GM21390 (cell line): Measurements from ENCODE around the gene GNL2.
A peak's percentile ranks its signal among the peaks of the same experiment; 100 is the strongest.
"Not testable (repeated sequence)": the region's sequence is repeated elsewhere in the genome, so short reads cannot be mapped to it uniquely, and the experiment has no call there.

Source experiments
- ATAC-seq: cut with Tn5 transposase; IDR thresholded peaks from one replicate; pipeline ENCODE4 v1.9.1; 2021; ENCODE audit not compliant: unreplicated experiment

GNL2 gene

DNA sequence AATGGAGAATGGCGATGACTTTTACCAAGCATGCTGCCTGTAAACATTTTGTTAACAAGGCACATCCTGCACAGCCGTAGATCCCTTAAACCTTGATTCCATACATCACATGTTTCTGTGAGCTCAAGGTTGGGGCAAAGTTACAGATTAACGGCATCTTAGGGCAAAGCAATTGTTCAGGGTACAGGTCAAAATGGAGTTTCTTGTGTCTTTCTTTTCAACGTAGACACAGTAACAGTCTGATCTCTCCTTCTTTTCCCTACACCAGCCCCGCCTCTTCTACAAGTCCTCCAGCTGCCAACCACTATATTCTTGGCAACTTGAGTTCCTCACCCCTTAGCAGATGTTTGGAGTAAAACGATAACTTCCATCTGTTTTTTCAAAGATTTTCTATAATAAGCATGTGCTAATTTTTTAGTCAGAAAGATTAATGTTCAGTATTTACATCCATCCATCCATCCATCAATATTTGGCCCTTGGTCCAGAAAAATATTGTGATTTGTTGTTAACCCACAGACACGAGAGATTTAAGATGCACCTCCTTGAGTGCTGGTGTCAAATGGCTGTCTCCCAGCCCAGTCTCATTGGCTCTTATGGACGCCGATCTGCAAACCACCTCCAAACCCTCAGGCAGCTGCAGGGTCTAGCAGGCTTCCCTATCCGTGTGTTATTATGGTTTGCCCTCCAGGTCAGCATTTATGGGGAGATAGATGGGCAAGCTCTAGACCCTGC, 35.2 kb downstream of the GNL2 start:
- no peak for ATAC-seq

DNA sequence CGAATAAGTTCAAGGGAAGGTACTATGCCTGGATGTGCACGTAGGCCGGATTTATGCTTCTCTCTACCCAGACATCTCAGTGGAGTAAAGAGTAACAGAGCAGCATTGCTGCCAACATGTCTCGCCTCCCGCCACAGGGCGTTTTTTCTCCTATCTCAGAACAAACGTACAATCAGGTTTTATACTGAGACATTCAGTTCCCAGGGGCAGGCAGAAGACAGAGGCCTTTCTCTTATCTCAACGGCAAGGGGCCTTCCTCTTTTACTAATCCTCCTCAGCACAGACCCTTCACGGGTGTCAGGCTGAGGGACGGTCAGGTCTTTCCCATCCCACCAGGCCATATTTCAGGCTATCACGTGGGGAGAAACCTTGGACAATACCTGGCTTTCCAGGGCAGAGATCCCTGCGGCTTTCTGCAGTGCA, 35.8 kb downstream of the GNL2 start:
- not testable (repeated sequence) for ATAC-seq

DNA sequence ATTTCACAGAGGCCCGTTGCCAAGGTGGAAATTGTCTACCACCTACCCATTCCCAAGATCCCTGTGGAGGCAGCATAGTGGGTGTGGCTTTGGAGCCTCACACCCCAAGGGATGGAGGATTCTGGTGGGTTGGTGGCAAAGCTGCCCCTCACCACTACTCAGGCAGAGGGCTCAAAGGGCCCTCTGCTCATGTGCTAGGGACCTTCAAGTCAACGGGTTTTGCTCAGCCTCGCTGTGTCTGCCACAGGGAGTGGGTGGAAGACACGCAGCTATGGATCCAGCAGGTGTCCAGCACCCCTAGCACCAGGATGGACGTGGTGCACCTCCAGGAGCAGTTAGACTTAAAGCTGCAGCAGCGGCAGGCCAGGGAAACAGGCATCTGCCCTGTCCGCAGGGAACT, 36.7 kb downstream of the GNL2 start:
- ATAC-seq, result no peak

DNA sequence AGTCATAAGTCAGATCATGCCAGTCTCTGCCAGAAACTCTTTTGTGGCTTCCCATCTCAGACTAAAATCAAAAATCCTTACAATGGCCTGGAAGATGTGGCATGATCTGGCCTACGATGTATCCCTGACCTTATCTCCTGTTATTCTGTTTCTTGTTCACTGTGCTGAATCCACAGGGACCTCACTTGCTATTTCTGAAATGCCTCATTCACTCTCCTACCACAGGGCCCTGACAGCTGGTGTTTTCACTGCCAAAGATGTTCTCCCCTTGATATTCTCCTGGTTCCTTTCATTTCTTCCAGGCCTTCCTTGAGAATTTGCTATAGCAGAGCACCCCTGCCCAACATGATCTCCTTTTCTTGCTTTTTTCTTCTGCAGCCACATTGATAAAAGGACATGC, 37.3 kb downstream of the GNL2 start:
- ATAC-seq, result no peak

DNA sequence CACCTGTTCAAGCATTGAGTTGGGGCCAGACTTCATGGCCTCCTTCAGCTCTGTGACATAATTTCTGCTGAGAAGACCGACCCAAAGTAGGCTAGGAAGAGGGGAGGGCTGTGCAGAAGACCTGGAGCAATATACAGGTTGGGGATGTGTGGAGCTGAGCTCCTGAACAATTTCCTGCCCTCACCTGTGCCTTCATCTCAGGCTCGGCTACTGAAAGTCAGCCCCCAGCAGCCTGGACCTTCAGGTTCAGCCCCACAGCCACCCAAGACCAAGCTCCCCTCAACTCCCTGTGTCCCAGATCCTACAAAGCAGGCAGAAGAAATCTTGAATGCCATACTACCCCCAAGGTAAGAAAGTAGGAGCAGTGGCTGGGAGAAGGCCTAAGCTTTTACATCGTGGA, 38.3 kb downstream of the GNL2 start:
- ATAC-seq, result no peak

DNA sequence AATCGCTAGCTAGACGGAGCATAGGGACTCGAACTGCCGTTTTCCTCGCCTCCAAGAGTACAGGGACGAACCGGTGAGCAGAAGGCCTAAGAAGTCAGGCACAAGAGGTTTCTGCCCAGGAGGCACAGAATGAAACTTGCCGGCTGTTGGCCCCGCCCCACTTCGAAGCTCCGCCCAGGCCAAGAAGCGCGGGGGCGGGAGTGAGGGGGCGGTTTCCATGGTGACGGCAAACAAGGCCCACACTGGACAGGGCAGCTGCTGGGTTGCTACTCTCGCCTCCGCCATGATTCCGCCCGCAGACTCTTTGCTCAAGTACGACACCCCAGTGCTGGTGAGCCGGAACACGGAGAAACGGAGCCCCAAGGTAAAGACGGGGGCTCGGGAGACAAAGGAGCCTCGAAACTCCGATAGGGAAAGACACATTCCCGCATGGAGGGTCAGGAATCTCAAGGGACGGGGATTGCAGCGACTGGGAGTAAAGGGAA, 39.0 kb downstream of the GNL2 start, which contains the start of gene DNALI1:
DNALI1 (plus strand) TSS at position 229 of the 485 bp plus-strand sequence; CDS start at position 284, 55 bp downstream.
- no peak for ATAC-seq

DNA sequence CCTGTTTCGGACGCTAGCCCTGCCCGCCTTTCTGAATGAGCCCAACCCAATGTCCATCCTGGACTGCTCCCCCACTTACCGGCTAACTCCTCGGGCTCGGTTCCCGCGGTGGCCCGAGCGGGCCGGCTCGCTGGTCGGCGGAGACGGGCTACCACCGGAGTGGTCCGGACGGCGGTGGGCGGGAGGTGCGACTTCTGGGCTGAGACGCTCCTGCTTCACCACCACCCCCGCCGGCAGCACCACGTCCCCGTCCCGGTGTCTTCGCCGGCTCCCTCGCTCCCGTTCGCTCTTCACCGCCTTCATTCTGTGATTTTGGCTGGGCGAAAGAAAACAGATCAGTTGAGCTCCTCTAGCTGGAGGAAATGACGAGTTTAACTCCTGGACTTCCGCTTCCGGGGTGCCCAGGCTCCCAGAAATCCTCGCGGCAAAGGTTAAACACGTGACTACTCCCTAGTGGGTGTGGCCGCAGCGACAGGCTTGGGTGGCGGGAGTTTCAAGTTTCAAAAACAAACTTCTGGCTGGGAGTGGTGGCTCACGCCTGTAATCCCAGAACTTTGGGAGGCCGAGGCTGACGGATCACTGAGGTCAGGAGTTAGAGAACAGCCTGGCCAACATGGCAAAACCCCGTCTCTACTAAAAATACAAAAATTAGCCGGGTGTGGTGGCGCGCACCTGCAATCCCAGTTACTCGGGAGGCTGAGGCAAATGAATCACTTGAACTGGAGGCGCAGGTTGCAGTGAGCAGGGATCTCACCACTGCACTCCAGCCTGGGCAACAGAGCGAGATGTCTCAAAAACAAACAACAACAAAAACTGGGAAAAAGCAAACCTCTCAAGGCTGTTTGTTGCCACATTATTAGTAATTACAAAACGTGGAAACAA, 41.6 kb downstream of the GNL2 start, which contains the start of gene SNIP1:
SNIP1 (minus strand) TSS at position 367 of the 882 bp plus-strand sequence; CDS start at position 303, 64 bp downstream.
- peak; percentile 90 for ATAC-seq

DNA sequence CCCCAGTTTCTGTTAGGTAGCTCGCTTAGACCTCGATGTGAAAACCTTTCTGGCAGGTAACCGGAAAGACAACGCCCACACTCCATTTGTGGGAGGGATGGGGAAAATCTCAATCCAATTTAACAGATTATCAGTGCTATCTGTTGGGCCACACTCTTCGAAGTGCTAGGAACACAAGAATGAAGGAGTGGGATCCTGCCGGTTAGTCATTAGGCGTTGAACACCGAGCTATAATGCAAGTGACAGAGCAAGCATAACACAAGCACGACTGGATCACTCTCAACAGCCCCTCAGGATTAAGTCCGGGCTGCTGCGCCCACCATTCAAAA, 42.2 kb downstream of the GNL2 start:
- ATAC-seq, result no peak

DNA sequence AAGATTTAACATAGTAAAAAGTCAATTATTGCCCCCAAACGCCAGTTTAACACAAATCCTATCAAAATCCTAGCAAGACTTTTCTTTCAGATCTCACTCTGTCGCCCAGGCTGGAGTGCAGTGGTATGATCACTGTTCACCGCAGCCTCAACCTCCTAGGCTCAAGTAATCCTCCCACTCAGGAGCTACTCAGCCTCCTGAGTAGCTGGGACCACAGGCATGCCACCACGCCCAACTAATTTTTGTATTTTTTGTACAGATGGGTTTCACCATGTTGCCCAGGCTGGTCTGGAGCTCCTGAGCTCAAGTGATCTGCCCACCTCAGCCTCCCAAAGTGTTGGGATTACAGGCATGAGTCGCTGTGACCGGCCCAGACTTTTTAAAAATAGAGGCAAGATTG, 46.4 kb downstream of the GNL2 start:
- ATAC-seq, result no peak

DNA sequence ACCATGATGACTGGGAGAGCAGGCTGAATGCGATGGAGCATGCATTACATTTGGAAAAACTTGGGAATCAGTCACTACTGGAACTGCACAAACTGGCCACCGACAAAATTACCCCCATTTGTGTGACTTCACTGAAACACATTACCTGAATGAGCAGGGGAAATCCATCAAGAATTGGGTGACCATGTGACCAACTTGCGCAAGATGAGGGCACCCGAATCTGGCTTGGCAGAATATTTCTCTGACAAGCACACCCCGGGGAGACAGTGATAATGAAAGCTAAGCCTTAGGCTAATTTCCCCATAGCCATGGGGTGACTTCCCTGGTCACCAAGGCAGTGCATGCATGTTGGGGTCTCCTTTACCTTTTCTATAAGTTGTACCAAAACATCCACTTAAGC, 50.7 kb downstream of the GNL2 start:
- no peak for ATAC-seq

DNA sequence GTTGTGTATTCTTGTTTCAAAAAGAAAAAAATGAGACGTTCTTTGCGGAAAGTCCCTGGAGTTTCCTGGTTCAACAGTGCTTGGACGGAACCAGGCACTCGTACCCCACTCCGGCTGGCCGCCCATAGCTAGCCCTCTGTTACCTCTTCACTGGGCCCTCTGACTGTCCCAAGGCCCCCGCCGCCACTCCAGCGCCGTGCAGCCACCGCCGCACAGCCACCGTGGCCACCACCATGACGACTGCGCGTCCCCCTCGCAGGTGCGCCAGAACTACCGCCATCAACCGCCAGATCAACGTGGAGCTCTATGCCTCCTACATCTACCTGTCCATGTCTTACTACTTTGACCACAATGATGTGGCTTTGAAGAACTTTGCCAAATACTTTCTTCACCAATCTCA, 51.2 kb downstream of the GNL2 start:
- no peak for ATAC-seq

DNA sequence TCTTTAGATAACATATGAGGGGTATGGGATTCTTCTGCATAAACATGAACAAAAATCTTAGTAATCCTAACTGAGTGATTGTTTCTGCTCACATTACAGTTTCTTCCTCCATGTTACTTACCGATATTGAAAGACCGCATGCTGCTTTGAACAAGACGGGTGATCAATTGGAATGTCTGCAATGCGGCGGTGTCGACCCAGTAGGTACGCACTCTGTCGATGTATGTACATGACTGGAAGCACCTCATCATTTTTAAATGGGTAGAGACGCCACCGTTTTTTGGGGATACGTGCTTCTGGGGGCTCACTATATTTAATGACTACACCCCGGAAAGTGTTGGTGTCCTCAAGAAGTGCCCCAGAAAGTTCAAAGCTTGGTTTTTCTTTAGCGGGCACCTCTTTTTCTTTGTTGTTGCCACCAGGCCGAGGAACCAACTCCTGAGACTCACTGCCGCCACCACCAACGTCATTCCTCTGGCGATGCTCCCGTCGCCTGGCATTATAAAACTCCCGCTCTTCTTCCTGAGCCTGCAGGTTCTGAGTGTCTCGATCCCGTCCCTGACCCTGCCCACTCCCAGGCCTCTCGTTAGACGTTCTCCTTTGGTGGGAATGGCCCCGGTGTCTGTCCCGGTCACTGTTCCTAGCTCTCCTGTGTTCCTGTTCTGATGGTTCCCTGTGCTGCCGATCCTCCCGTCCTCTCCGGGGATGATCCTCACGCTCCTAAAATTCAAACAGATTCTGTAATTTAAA, 55.5 kb downstream of the GNL2 start:
- ATAC-seq, result no peak

DNA sequence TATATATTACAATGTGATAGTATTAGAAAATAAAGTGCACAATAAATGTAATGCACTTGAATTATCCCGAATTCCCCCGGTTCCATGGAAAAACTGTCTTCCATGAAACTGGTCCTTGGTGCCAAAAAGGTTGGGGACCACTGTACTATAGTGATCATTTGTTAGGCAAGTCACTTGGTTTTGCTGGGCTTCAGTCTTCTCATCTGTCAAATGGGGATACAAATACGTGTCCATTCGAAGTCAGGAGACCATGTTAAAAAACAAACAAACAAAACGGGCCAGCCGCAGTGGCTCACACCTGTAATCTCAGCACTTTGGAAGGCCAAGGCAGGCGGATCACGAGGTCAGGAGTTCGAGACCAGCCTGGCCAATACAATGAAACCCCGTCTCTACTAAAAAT, 56.6 kb downstream of the GNL2 start:
- ATAC-seq, result not testable (repeated sequence)

DNA sequence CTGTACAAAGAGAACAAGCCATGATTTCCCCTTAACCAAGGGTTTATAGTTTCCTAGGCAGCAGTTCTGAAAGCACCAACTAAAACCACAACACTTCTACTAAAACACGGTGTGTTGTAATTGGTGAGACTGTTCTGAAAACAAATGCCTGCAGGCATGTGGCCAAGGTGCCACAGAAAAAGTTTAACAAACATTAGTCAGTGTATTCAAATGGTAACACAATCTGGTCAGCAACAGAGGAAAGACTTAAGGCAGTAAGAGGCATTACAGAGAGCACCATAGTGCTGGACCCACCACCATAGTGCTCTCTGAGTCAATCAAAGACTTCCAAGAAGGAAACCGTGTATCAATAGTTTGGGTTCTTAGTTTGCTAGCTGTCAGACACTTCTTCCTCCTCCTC, 58.4 kb downstream of the GNL2 start:
- ATAC-seq, result no peak

DNA sequence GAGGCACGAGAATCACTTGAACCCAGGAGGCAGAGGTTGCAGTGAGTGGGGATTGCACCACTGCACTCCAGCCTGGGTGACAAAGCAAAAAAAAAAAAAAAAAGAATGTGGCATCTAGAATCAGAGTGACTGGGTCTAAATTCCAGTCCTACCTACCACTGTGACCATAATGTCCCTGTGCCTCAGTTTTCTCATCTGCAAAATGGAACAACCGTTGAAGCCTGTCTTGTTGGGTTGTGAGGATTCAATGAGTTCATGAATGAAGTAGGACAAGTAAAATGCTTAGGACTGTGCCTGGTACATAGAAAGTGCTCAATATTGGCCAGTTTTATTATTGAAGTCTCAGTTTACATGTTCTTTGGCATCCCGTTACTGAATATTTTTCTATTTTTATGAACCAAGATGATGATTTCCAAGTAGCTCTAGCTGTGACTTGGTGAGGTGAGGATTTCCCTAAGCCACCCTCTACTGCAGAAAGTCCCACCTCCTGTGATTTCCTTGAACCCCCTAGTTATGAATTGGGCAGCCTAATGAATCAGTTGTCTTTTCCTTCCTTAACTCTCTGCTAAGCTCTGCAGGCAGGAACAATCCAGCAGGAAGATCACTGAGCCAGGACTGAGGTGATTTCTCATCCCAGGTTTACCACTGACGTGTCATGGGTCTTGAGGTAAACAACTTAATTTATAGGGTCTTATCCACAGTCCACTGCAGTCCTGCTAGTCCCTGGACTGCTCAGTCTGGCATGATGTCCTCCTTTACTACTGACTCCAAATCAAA, 62.2 kb downstream of the GNL2 start:
- ATAC-seq, result no peak

DNA sequence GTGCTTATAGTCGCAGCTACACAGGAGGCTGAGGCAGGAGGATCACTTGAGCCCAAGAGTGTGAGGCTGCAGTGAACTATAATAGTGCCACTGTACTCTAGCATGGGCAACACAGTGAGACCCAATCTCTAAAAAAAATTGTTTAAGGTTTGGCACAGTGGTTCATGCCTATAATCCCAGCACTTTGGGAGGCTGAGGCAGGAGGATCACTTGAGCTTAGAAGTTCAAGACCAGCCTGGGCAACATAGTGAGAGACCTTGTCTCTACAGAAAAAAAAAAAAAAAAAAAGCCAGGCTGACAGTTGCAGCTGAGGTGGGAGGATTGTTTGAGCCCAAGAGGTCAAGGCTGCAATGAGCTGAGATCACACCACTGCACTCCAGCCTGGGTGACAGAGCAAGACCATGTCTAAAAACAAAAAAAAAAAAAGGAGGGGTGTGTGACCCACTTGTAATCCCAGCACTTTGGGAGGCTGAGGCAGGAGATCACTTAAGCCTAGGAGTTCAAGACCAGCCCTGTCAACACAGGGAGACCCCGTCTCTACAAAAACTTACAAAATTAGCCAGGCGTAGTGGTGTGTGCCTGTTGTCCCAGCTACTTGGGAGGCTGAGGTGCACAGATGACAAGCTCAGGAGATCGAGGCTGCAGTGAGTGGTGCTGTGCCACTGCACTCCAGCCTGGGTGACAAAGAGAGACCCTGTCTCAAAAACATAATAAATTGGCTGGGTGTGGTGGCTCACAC, 63.1 kb downstream of the GNL2 start:
- not testable (repeated sequence) for ATAC-seq

DNA sequence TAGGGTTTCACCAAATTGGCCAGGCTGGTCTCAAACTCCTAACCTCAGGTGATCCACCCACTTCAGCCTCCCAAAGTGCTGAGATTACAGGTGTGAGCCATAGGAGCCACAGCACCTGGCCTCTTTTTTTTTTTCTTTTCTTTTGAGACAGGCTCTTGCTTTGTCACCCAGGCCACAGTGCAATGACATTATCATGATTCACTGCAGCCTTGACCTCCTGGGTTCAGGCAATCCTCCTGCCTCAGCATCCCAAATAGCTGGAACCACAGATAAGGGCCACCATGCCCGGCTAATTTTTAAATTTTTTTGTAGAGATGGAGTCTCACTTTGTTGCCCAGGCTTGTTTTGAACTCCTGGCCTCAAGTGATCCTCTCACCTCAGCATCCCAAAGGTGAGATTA, 65.8 kb downstream of the GNL2 start:
- ATAC-seq, result not testable (repeated sequence)

DNA sequence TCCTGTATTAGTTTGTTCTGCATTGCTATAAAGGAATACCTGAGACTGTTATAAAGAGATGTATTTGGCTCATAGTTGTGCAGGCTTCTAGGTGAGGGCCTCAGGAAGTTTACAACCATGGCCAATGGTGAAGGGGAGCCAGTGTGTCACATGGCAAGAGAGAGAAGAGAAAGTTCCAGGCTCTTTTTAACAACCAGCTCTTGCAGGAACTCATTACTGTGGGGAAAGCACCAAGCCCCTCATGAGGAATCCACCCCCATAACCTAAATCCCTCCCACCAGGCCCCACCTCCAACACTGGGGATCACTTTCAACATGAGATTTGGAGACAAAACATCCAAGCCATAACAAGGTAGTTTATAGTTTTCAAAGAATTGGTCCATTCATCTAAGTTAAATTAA, 76.1 kb downstream of the GNL2 start:
- no peak for ATAC-seq

DNA sequence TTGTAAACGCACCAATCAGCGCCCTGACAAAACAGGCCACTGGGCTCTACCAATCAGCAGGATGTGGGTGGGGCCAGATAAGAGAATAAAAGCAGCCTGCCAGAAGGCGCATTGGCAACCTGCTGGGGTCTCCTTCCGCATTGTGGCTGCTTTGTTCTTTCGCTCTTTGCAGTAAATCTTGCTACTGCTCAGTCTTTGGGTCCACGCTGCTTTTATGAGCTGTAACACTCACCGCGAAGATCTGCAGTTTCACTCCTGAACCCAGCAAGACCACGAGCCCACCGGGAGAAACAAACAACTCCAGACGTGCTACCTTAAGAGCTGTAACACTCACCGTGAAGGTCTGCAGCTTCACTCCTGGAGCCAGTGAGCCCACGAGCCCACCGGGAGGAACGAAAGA, 76.8 kb downstream of the GNL2 start:
- ATAC-seq, result not testable (repeated sequence)

DNA sequence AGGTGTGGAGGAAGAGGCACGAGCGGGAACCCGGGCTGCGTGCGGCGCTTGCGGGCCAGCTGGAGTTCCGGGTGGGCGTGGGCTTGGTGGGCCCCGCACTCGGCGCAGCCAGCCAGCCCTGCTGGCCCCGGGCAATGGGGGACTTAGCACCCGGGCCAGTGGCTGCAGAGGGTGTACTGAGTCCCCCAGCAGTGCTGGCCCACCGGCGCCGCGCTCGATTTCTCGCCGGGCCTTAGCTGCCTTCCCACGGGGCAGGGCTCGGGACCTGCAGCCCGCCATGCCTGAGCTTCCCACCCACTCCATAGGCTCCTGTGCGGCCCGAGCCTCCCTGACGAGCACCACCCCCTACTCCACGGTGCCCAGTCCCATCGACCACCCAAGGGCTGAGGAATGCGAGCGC, 77.5 kb downstream of the GNL2 start:
- ATAC-seq, result not testable (repeated sequence)
